Fibroblast of pulmonary artery (primary cell): ENCODE data around the gene RASA1.

Experiments used
- DNase-seq: peaks from one replicate; pipeline ENCODE4 v3.0.0-alpha.2; 2010; ENCODE audit warnings: low read depth
- H3K4me3 ChIP-seq: replicated peaks from 2 replicates; pipeline ENCODE4 v1.5.1; 2011; ENCODE audit warnings: low read depth, mild to moderate bottlenecking, control low read depth, low read length, moderate library complexity
- CTCF ChIP-seq: IDR thresholded peaks from 2 replicates; pipeline ENCODE4 v1.5.1; 2011; ENCODE audit warnings: mild to moderate bottlenecking, control low read depth, low read length, inconsistent platforms; ENCODE audit errors: missing control alignments

The RASA1 gene

GRCh38 chr5:87322381-87322780 is 54.7 kb downstream of the RASA1 start:
- no peak overlapping the region for H3K4me3 ChIP-seq
- no peak for TF ChIP-seq CTCF
- DNase-seq: no peak

- no peak for DNase-seq
- H3K4me3 ChIP-seq: no peak overlapping the region
- TF ChIP-seq CTCF: no peak
Measured at GRCh38 chr5:87327998-87328397, 60.3 kb downstream of the RASA1 start.

- no peak overlapping the region for H3K4me3 ChIP-seq
- no peak for TF ChIP-seq CTCF
- DNase-seq: no peak
Measured at GRCh38 chr5:87329114-87329513, 61.4 kb downstream of the RASA1 start.

- no peak for DNase-seq
Measured at GRCh38 chr5:87339986-87340385, 72.3 kb downstream of the RASA1 start.

GRCh38 chr5:87340716-87341115 is 73.0 kb downstream of the RASA1 start:
- H3K4me3 ChIP-seq: no peak overlapping the region
- peak; percentile 27 for DNase-seq
- no peak for TF ChIP-seq CTCF

More at GRCh38 chr5:87339986-87340385, 72.3 kb downstream of the RASA1 start:
- no peak for TF ChIP-seq CTCF
- no peak overlapping the region for H3K4me3 ChIP-seq

GRCh38 chr5:87347272-87347671 is 79.6 kb downstream of the RASA1 start:
- H3K4me3 ChIP-seq: no peak overlapping the region
- DNase-seq: no peak
- no peak for TF ChIP-seq CTCF

GRCh38 chr5:87347841-87348240 is 80.2 kb downstream of the RASA1 start:
- TF ChIP-seq CTCF: no peak
- H3K4me3 ChIP-seq: no peak overlapping the region
- DNase-seq: no peak
